ENCODE data around the gene SEMA6D.

SEMA6D gene

GRCh38 chr15:47741082-47741481 lies 23.8 kb downstream of the SEMA6D start:
- in situ Hi-C loops (cut with MboI; ENCODE audit: low sequenced_read_pairs): no loop called here

- in situ Hi-C loops (cut with MboI; ENCODE audit: low sequenced_read_pairs): no loop called here
Observed at GRCh38 chr15:47741907-47742306, 24.6 kb downstream of the SEMA6D start.

- in situ Hi-C loops (cut with MboI; ENCODE audit: low sequenced_read_pairs): no loop called here
Observed at GRCh38 chr15:47742334-47742733, 25.0 kb downstream of the SEMA6D start.

GRCh38 chr15:47742742-47743141 lies 25.4 kb downstream of the SEMA6D start:
- in situ Hi-C loops (cut with MboI; ENCODE audit: low sequenced_read_pairs): no loop called here

GRCh38 chr15:47743385-47743784 lies 26.1 kb downstream of the SEMA6D start:
- in situ Hi-C loops (cut with MboI; ENCODE audit: low sequenced_read_pairs): no loop called here

- in situ Hi-C loops (cut with MboI; ENCODE audit: low sequenced_read_pairs): no loop called here
Observed at GRCh38 chr15:47743886-47744285, 26.6 kb downstream of the SEMA6D start.

- in situ Hi-C loops (cut with MboI; ENCODE audit: low sequenced_read_pairs): no loop called here
Observed at GRCh38 chr15:47744496-47744895, 27.2 kb downstream of the SEMA6D start.

- in situ Hi-C loops (cut with MboI; ENCODE audit: low sequenced_read_pairs): no loop called here
Observed at GRCh38 chr15:47744973-47745372, 27.7 kb downstream of the SEMA6D start.

- in situ Hi-C loops (cut with MboI; ENCODE audit: low sequenced_read_pairs): no loop called here
Observed at GRCh38 chr15:47746516-47746915, 29.2 kb downstream of the SEMA6D start.

- in situ Hi-C loops (cut with MboI; ENCODE audit: low sequenced_read_pairs): no loop called here
Observed at GRCh38 chr15:47750030-47750739, 32.9 kb downstream of the SEMA6D start.

- in situ Hi-C loops (cut with MboI; ENCODE audit: low sequenced_read_pairs): no loop called here
Observed at GRCh38 chr15:47750740-47751262, 33.5 kb downstream of the SEMA6D start.

GRCh38 chr15:47753591-47753990 lies 36.3 kb downstream of the SEMA6D start:
- in situ Hi-C loops (cut with MboI; ENCODE audit: low sequenced_read_pairs): no loop called here

GRCh38 chr15:47754312-47754711 lies 37.0 kb downstream of the SEMA6D start:
- in situ Hi-C loops (cut with MboI; ENCODE audit: low sequenced_read_pairs): no loop called here

- in situ Hi-C loops (cut with MboI; ENCODE audit: low sequenced_read_pairs): no loop called here
Observed at GRCh38 chr15:47755941-47756340, 38.6 kb downstream of the SEMA6D start.

- in situ Hi-C loops (cut with MboI; ENCODE audit: low sequenced_read_pairs): no loop called here
Observed at GRCh38 chr15:47756872-47757271, 39.6 kb downstream of the SEMA6D start.

- in situ Hi-C loops (cut with MboI; ENCODE audit: low sequenced_read_pairs): no loop called here
Observed at GRCh38 chr15:47757331-47757730, 40.0 kb downstream of the SEMA6D start.

- in situ Hi-C loops (cut with MboI; ENCODE audit: low sequenced_read_pairs): no loop called here
Observed at GRCh38 chr15:47762621-47763020, 45.3 kb downstream of the SEMA6D start.

GRCh38 chr15:47764666-47765065 lies 47.4 kb downstream of the SEMA6D start:
- in situ Hi-C loops (cut with MboI; ENCODE audit: low sequenced_read_pairs): no loop called here

- in situ Hi-C loops (cut with MboI; ENCODE audit: low sequenced_read_pairs): no loop called here
Observed at GRCh38 chr15:47766406-47766805, 49.1 kb downstream of the SEMA6D start.

- in situ Hi-C loops (cut with MboI; ENCODE audit: low sequenced_read_pairs): no loop called here
Observed at GRCh38 chr15:47767035-47767434, 49.7 kb downstream of the SEMA6D start.

GRCh38 chr15:47768735-47769134 lies 51.4 kb downstream of the SEMA6D start:
- in situ Hi-C loops (cut with MboI; ENCODE audit: low sequenced_read_pairs): no loop called here

- in situ Hi-C loops (cut with MboI; ENCODE audit: low sequenced_read_pairs): no loop called here
Observed at GRCh38 chr15:47769166-47769565, 51.9 kb downstream of the SEMA6D start.

GRCh38 chr15:47773143-47773542 lies 55.8 kb downstream of the SEMA6D start:
- in situ Hi-C loops (cut with MboI; ENCODE audit: low sequenced_read_pairs): no loop called here

All from HL-60/S4 (cell line).